ENCODE measurements around the gene ANKHD1.
A peak's percentile ranks its signal among the peaks of the same experiment; 100 is the strongest.

Gene ANKHD1, protein sequence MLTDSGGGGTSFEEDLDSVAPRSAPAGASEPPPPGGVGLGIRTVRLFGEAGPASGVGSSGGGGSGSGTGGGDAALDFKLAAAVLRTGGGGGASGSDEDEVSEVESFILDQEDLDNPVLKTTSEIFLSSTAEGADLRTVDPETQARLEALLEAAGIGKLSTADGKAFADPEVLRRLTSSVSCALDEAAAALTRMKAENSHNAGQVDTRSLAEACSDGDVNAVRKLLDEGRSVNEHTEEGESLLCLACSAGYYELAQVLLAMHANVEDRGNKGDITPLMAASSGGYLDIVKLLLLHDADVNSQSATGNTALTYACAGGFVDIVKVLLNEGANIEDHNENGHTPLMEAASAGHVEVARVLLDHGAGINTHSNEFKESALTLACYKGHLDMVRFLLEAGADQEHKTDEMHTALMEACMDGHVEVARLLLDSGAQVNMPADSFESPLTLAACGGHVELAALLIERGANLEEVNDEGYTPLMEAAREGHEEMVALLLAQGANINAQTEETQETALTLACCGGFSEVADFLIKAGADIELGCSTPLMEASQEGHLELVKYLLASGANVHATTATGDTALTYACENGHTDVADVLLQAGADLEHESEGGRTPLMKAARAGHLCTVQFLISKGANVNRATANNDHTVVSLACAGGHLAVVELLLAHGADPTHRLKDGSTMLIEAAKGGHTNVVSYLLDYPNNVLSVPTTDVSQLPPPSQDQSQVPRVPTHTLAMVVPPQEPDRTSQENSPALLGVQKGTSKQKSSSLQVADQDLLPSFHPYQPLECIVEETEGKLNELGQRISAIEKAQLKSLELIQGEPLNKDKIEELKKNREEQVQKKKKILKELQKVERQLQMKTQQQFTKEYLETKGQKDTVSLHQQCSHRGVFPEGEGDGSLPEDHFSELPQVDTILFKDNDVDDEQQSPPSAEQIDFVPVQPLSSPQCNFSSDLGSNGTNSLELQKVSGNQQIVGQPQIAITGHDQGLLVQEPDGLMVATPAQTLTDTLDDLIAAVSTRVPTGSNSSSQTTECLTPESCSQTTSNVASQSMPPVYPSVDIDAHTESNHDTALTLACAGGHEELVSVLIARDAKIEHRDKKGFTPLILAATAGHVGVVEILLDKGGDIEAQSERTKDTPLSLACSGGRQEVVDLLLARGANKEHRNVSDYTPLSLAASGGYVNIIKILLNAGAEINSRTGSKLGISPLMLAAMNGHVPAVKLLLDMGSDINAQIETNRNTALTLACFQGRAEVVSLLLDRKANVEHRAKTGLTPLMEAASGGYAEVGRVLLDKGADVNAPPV (N-terminal part only)

DNA sequence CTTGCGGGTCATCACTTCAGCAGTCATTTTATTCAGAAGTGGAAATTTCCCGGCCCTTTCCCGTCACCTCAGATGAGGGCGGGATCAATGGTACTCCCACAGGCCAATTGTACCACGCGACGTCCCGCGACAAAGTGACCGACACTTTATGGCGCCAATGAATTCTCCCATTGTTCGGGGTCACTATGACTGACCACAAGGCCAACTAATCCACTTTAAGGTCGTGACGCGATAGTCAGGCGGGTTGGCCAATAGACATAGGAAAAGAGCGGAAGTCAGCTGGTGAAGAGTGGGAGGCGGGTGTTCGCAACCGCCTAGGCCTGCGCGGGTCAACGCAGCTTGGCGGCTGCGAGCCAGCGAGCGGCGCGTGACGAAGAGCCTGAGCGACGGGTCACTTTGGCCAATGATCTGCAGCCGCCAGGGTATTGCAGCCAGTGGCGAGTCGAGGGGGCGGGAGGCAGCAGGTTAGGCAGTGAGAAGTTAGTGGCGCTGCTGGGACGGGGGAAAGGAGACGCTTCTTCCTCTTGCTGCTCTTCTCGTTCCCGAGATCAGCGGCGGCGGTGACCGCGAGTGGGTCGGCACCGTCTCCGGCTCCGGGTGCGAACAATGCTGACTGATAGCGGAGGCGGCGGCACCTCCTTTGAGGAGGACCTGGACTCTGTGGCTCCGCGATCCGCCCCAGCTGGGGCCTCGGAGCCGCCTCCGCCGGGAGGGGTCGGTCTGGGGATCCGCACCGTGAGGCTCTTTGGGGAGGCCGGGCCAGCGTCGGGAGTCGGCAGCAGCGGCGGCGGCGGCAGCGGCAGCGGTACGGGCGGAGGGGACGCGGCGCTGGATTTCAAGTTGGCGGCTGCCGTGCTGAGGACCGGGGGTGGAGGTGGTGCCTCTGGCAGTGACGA lies at the start of gene ANKHD1:
Gene ANKHD1, plus strand, starts transcription at position 472 of the 896 bp plus-strand sequence. Its CDS starts 135 bp downstream, at position 607.
- peak; percentile 86 for DNase-seq (ENCODE audit: low read depth)

DNA sequence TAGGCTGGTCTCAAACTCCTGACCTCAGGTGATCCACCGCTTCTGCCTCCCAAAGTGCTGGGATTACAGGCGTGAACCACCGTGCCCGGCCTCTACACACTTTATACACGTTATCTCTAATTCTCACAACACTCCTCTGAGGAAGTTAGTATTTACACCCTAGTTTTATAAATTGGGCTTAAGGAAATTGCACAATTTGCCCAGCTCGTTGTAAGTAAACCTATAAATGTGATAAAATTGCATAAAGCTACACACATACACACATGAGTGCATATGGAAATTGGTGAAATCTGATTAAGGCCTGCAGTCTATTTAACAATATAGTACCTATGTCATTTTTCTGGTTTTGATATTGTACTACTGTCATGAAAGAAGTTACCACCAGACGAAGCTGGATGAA lies 46.1 kb upstream of the ANKHD1 start:
- DNase-seq (ENCODE audit: low read depth), result no peak

DNA sequence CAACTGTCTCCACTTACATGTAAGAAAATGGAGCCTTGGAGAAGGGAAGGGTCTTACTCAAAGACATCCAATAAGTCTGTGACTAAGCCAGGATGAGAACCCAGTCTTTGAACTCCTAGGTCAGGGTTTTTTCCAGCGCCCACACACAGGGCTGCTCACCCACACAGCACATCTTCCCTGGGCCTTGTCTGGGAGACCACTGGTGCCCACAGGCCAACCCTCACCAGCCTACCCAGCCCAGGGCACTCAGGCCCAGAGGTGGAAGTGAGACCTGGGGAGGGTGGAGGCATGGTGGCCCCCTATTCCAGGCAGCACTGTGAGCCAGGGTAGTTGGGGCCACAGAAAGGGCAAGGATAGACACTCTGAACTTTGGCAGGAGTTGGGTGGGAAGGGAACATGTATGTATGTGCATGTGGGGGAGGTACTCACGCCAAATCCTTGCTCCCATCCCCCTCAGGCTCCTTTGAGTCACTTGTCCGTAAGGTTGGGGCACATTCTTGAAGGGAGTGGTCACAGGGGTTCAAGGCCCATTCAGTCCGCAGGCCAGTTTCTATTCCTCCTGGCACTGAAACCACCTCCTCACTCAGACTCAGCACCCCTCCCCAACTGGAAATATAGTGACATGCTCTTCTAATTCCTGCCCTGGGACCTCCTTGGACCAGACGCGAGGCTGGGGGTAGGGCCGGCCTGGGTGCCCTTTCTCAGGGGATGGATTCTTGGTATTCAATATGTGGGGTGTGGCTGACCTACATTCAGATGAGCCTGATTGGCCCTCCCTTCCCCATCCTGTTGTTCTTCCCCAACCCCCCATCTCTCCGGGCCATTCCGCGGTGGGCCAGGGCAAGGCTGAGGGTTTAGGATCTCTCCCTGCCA lies 44.5 kb upstream of the ANKHD1 start:
- DNase-seq (ENCODE audit: low read depth), result no peak

DNA sequence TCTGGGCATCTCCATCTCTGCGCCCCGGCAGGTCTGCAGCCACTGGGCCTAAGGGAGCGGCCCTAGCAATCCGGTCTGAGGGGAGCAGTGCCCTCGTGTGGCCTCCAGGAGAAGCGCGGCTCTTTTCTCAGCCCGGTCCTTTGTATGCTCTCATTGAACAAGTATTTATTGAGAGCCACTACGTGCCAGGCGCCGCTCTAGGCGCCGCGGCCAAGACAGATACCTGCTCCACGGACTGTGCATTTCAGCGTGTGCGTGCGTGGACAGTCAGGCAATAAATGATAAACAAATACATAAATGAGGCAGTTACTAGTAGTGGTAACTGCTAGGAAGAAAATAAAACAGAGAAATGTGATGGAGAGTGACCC lies 43.9 kb upstream of the ANKHD1 start:
- DNase-seq (ENCODE audit: low read depth), result peak; percentile 41

DNA sequence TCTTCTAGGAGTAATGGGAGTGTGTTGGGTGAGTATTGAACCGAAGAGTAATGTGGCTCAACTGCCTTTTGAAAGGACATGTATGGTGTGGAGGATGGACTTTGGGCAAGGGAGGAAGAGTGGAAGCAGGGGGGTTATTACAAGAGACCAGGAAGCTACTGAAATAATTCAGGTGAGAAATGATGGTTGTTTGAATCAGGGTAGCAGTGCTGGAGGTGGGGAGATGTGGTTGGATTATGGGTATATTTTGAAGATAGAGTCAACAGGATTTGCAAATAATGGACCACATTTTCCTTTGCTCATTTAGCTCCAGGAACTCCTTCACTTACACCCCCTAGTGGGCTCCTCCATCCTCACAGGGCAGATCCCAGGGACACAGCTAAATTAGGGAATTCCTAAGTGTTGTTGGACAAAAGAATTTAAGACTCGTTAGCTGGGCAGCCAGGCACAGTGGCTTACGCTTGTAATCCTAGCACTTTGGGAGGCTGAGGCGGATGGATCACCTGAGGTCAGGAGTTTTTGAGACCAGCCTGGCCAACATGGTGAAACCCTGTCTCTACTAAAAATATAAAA lies 42.8 kb upstream of the ANKHD1 start:
- no peak for DNase-seq (ENCODE audit: low read depth)

DNA sequence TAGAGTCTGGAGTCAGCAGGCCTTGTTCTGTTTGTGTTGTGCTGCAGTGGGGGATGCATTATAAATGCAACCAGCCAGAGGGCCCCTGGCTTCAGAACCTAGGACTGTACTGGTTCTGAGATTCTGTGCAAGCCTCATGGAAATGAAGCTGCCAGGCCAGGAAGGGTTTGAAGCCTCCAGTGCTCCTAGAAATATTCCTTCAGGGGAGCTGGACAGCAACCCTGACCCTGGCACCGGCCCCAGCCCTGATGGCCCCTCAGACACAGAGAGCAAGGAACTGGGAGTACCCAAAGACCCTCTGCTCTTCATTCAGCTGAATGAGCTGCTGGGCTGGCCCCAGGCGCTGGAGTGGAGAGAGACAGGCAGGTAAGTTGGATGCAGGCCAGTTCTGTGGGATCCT lies 41.5 kb upstream of the ANKHD1 start, which contains the start of gene SLC4A9:
Gene SLC4A9, plus strand, starts transcription at position 94 of the 400 bp plus-strand sequence. Its CDS starts 43 bp downstream, at position 137.
- no peak for DNase-seq (ENCODE audit: low read depth)

DNA sequence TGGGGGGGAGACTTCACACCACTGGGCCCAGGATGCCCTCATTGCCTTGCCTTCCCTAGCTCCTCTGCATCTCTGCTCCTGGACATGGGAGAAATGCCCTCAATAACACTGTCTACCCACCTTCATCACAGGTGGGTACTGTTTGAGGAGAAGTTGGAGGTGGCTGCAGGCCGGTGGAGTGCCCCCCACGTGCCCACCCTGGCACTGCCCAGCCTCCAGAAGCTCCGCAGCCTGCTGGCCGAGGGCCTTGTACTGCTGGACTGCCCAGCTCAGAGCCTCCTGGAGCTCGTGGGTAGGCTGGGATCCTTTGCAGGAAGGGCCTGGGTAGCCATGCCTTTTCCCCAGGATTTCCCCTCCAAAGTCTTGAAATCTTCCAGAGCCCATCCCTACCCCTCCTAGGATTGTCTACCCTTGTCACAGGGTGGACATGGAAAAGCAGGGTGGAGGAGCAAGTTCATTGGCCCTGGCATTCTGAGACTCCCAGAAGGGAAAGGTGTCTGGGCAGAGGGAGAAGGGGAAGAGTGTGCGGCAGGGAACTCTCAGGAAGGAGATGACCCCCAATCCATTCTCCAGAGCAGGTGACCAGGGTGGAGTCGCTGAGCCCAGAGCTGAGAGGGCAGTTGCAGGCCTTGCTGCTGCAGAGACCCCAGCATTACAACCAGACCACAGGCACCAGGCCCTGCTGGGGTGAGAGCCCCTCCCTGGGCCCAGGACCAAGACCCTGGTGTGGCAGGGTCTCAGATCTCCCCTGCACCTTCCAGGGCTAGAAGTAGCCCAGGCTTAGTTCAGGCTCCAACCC lies 40.8 kb upstream of the ANKHD1 start:
- DNase-seq (ENCODE audit: low read depth), result no peak

DNA sequence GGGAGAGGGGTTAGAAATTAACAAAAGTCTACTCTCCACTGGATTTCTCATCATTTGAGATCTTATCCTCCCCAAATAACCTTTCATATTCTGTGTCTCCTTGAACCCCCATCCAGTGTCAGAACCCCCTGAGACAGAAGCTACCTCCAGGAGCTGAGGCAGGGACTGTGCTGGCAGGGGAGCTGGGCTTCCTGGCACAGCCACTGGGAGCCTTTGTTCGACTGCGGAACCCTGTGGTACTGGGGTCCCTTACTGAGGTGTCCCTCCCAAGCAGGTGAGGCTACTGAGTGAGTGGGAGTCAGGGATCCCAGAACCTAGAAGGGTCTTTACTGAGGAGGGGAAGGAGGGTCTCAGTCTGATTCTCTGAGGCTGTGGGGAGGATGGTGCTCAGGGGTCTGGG lies 39.7 kb upstream of the ANKHD1 start:
- DNase-seq (ENCODE audit: low read depth), result no peak

DNA sequence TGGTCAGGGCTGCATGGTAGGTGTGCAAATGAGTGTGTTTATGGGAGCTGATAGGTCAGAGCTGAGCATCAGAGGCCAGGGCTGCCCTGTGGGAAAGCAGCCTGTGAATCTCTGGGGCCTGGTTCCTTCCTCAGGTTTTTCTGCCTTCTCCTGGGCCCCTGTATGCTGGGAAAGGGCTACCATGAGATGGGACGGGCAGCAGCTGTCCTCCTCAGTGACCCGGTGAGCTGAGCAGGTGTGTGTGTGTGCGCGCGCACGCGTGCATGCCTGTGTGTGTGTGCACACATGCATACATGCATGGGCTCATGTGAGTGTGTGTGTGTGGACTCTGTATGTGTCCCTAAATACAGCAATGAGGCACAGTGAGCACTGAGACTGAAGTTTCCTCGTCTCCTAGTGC lies 39.3 kb upstream of the ANKHD1 start:
- DNase-seq (ENCODE audit: low read depth), result no peak

DNA sequence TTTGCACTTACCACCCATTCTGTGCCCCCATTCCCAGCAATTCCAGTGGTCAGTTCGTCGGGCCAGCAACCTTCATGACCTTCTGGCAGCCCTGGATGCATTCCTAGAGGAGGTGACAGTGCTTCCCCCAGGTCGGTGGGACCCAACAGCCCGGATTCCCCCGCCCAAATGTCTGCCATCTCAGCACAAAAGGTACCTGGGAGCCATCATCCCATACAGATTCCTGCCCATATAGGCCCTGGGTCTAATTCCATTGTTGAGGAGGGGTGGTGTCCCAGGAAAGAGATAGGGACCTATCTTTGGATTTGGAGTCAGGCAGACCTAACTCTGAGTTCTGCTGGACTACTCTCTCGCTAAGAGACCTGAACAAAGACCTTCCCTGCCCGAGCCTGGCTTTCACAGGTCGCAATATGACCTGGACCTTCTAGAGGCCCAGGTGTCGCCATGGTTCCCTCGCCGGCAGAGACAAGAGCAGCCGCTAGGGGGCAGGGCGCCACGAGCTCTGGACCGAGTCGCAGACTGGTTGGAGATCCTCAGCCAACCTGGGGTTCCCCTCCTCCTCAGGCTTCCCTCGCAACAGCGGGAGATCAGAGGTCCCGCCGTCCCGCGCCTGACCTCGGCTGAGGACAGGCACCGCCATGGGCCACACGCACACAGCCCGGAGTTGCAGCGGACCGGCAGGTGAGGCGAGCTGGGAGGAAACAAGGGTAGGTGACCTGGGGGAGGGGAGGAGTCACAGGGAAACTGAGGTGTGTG lies 38.6 kb upstream of the ANKHD1 start:
- peak; percentile 70 for DNase-seq (ENCODE audit: low read depth)

DNA sequence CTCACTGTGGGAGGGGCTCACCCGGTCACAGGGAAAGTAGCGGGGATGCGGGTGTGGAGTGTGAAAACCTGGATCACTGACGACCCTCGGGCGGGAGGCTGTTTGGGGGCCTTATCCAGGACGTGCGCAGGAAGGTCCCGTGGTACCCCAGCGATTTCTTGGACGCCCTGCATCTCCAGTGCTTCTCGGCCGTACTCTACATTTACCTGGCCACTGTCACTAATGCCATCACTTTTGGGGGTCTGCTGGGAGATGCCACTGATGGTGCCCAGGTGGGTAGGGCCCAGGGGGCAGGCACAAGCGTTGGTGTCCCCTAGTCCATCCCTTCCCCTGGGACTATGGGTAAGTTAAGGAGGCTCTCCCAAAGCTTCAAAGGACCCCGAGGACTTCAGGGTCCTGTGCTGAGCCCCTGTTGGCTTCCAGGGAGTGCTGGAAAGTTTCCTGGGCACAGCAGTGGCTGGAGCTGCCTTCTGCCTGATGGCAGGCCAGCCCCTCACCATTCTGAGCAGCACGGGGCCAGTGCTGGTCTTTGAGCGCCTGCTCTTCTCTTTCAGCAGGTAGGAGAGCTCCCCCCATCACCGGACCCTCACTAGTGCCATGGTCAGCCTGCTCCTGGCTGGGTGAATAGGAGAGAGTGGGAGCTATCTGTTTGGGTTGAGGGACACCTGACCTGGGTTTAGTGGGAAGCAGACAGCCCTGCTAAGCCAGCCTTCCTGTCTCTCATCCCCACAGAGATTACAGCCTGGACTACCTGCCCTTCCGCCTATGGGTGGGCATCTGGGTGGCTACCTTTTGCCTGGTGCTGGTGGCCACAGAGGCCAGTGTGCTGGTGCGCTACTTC lies 37.8 kb upstream of the ANKHD1 start:
- no peak for DNase-seq (ENCODE audit: low read depth)

DNA sequence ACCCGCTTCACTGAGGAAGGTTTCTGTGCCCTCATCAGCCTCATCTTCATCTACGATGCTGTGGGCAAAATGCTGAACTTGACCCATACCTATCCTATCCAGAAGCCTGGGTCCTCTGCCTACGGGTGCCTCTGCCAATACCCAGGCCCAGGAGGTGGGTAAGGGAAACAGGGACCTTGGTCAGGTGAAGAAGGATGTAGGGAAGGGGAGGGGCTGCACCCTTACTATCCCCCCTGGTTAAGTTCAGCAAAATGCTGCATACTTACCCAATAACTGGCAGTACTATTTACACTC lies 37.2 kb upstream of the ANKHD1 start:
- DNase-seq (ENCODE audit: low read depth), result no peak

DNA sequence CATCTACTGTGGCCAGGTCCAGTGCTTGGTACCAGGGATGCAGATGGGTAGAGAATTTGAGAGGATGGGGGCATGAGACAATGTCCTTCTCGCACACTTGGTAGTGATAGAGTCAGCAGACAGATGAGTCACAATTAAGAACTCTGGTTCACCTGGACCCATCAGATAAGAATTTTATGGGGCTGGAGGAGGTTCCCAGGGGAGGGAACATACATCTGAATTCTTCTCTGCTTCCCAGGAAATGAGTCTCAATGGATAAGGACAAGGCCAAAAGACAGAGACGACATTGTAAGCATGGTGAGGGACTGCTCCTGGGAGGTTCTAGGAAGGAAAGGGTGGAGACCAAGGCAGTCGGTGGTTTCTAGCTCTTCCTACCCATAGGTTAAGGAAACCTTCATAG lies 36.4 kb upstream of the ANKHD1 start:
- no peak for DNase-seq (ENCODE audit: low read depth)

DNA sequence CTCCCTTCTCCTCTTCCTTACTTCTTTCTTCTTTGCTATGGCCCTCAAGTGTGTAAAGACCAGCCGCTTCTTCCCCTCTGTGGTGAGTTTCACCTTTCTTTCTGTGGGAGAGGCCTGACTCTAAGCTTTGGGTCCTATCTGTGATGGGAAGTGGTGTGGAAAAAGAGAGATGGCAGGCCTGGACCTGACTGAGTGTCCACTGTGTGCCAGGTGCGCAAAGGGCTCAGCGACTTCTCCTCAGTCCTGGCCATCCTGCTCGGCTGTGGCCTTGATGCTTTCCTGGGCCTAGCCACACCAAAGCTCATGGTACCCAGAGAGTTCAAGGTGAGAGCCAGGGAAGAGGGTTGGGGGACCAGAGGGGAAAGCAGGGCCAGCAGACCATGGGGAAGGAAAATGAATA lies 35.7 kb upstream of the ANKHD1 start:
- no peak for DNase-seq (ENCODE audit: low read depth)

DNA sequence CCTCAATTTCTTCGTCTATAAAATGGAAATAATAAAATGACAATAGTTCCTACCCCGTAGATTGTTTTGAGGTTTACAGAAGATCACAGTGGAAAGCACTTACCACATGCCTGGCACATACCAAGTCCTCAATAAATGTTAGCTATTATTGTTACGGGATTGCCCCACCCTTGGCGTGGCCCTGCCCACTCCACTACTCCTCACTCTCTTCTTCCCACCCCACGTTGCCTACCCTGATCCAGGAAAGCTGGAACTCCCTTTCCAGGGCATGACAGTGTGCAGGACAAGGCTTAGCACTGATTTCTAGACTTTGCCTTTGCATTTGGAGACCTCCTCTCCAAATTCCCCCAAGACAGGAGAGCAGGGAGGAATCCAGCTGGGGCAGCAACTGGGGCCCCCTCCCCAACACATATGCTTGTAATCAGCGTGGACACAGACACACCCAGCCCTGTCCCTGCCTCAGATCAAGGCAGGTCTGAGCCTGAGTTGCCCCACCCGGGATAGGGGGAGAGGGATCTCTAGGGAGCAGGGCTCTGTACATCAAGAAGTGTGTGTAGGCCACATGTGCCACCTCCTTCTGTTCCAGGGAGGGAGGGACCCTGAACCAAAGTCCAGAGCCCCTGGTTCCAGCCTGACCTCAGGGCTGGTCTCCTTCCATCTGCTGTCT lies 34.9 kb upstream of the ANKHD1 start:
- DNase-seq (ENCODE audit: low read depth), result no peak

DNA sequence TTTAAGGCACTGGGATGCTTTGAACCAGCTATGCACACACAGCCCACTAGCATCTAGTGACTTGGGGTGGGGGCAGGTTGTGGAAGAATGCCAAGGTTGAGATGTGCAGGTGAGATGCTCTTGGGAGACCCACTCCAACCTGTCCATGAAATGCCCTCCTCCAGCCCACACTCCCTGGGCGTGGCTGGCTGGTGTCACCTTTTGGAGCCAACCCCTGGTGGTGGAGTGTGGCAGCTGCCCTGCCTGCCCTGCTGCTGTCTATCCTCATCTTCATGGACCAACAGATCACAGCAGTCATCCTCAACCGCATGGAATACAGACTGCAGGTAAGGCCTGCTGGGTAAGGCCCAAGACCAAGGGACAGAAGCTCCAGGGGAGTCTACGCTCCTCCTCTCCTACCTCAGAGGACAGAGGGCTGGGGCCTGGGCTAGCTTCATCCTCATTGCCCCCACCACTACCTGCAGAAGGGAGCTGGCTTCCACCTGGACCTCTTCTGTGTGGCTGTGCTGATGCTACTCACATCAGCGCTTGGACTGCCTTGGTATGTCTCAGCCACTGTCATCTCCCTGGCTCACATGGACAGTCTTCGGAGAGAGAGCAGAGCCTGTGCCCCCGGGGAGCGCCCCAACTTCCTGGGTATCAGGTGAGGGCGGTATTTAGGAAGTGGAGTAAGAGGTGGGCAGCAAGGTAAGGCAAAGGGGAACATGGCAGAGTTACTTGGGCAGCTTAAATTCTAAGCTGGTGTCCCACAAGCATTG lies 34.2 kb upstream of the ANKHD1 start:
- no peak for DNase-seq (ENCODE audit: low read depth)
